ENCODE data around the gene CSTF1.

The CSTF1 gene

GRCh38 chr20:56430461-56430860 lies 38.0 kb downstream of the CSTF1 start:
- no peak for DNase-seq

DNA sequence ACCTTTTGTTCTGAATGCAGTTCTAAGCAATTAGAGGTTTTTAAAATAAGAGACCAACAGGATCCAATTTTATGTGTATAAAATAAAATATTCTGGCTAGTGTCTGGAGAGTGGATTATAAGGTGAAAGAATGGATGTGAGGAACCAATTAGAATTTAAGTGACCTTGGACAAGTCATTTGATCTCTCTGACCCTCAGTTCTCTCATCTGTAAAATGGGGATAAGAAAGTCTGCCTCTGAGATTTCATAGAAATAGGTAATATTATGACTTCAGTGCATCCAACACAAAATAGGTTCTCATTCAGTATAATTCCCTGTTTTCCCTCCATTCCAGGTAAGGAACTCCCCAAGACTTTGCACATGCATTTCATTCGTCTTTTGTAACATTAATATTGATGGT lies 38.5 kb downstream of the CSTF1 start:
- no peak for DNase-seq

- no peak for DNase-seq
Measured at GRCh38 chr20:56431471-56431870, 39.0 kb downstream of the CSTF1 start.

GRCh38 chr20:56433221-56433879 lies 40.9 kb downstream of the CSTF1 start:
- no peak for DNase-seq

GRCh38 chr20:56433880-56434255 lies 41.4 kb downstream of the CSTF1 start:
- DNase-seq, result no peak

GRCh38 chr20:56437196-56437960 lies 44.9 kb downstream of the CSTF1 start:
- DNase-seq, result no peak

DNA sequence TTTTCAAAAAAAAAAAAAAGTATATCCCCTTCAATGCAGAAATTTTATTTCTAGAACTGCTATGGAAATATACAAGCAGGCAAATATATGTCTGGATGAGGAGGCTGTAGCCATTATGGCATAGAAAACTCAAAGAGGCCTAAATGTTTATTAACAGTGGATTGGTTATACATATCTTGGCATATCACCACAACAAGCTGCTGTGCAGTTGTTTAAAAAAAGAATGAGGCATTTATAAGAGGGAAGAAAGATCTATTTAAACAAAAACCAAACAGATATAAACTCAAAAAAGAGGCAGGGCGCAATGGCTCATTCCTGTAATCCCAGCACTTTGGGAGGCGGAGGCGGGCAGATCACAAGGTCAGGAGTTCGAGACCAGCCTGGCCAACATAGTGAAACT lies 45.8 kb downstream of the CSTF1 start:
- DNase-seq, result no peak

- peak; percentile 35 for DNase-seq
Measured at GRCh38 chr20:56439771-56440291, 47.4 kb downstream of the CSTF1 start.

- peak; percentile 65 for DNase-seq
Measured at GRCh38 chr20:56440346-56441007, 48.0 kb downstream of the CSTF1 start.

DNA sequence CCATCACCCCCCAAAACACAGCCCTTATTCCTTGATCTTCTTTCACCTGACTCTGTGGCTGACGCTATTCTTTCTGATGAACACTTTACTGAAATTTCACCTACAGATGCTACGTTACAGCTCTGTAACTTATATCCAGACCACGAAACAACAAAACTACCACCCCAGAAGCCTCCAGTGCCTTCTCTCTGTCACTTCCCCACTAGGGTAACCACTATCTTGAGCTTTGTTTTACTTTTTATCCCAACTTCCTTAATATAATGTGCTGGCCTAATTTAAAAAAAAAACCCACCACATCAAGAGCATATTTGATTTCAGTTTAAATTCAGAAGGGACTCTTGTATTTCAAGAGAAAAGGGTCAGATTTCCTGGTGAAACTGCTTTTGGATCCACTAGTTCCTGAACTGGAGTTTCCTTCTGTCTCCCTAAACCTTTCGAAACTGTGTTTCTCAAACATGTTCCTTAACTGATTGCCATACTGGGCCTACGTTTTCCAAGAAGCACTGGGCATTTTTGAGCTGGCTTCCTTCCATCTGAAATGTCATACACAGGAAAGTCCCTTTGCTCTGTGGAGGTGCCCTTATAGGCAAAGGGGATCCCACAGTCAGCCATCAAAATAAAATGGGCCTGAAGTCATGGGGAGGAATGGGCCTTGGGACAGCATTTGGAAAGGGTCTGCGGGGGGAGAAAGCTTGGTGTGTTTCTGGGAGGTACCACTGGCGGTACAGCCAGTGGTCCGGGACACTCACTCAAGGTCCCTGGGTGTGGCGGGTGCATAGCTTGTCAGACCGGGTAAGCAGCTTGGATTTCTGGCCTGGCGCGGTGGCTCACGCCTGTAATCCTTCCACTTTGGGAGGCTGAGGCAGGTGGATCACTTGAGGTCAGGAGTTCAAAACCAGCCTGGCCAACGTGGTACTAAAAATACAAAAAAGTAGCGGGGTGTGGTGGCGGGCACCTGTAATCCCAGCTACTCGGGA lies 50.2 kb downstream of the CSTF1 start:
- peak; percentile 52 for DNase-seq

DNA sequence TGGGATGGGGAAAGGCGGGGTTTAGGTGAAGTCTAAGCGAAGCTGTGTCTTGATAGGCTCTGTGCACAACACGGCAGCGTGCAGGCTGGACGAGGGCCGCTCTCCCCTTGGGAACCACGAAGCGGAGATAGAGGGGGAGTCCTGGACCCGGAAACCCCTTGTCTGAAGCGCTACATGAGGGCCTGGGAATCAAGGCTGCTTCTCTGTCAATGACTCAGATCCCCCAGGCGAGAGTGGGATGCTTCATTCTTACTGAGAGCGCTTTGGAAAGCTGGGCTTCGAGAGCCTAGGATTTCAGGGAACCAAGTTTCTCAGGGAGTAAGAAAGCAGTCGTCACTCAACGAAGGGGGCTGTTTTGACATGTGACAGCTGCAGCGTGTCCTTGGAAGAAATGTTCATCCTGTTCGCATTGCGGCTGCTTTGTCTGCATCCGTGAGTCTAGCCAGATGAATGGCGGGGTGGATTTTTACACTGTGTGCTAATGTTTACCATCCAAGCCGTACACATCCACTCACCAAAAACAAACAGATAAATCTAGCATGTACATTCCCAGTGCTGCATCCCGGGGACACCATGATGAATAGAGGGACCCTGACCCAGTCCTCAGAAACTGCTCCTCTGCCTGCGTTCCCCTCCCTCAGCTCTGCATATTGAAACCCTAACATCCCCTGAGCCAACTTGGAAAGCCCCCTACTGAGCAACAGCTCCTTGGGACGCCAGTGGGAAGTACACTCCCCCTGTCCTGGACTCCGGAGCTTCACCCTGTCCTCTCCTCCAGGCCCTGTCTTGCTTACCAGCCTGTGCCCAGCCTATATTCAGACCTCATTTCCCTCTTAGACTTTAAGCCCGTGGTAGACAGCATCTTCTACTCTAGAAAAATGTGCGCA lies 51.5 kb downstream of the CSTF1 start:
- DNase-seq, result no peak

DNA sequence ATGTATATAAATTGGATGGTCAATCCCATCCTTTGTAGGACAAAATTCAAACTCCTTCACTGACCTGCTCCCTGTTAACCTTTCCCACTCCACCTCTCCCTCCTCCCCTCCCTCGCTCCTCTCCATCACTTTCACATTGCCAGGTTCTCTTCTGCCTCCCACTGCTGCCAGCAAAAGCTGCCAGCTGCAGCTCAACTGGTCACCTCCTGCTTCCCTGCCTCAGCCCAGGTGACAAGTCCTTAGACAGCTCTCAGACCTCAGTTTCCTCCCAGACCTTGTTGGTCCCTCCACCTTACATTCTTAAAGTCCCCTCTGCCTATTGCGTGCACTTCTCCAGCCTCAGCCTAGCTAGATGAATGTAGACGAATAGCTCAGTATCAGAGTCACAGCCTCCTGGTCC lies 52.7 kb downstream of the CSTF1 start:
- DNase-seq, result no peak

DNA sequence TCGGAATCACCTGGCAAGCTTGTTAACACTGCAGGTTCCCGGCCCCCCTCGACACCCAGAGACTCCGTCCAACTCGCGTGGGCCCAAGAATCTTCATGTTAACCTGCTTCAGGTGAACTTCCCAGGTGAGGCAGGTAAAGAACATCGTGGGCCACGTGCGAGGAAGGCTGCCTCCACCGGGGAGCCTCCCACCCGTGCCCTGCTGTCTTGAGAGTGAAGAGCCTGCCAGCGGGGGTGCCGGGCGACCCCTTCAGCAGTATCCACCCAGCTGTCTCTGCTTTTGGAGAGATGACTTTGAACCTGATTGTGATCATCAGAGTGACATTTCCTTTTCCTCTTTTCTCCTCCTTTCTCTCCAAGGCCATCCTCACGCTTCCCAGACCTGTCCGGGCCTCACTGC lies 53.1 kb downstream of the CSTF1 start:
- DNase-seq, result no peak

- no peak for DNase-seq
Measured at GRCh38 chr20:56447227-56447626, 54.8 kb downstream of the CSTF1 start.

DNA sequence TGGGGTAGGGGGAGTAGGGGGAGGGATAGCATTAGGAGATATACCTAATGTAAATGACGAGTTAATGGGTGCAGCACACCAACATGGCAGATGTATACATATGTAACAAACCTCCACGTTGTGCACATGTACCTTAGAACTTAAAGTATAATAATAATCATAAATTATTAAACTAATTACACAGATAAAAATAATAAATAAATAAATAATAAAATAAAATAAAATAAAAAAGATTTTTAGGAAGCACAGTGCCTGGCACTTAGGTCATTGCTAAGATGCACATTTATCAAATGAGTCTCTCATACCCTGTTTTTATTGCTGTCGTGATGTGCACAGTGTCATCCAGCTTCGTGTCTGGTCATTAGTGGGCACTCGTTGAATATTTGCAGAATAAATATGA lies 57.0 kb downstream of the CSTF1 start:
- DNase-seq, result no peak

DNA sequence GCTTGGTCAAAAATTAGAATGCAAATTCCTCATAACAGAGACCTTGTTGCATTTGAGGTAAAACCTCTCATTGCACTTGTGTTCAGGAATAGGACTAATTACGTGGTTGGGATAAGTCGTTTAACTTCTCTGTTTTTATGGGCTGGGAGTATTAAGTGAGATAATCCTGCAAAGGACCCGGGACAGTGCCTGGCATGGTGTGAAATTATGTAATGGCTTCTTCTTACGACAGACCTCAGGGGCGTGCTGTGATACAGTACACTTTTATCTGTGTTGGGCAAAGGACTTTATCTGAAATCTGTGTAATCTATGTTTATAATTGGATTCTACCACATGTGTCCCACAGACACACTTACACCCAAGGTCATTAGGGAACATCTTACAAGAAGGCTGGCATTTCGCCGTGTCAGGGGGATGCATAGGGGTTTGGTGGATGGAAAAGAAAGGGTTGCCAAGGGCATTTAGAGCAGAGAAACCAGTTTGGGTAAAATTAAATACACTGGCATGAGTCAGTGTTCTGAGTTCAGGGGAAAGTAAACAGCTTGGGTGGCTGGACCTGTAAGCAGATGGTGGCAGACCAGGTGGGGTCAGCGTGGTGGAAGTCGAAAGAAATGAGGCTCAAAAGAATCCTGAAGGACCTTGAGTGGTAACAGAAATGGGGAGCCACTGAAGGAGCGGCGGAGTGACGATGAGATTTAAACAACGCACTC lies 58.8 kb downstream of the CSTF1 start:
- DNase-seq, result peak; percentile 41

DNA sequence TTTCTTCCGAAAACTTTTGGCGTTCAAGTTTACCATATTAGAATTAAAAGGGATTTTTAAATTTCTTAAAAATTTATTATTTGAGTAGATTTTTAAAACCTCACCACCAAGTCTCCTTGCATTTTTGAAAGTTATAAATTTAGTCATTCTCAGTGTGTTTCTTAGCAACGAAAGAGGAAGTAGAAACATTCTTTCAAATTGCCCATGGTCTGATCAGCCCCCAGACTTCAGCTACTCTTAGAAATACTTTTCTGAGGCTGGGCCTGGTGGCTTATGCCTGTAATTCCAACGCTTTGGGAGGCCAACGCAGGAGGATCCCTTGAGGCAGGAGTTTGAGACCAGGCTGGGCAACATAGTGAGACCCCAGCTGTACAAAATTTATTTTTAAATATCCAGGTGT lies 60.9 kb downstream of the CSTF1 start:
- DNase-seq, result peak; percentile 64

GRCh38 chr20:56454754-56455153 lies 62.3 kb downstream of the CSTF1 start:
- DNase-seq, result no peak
